ENCODE data around the gene LIMCH1. TPM values are rescaled to one million over a fixed set of nuclear protein-coding genes. Genes with fewer than 3 reads are reported as not detected.
"Not testable (repeated sequence)": the region's sequence is repeated elsewhere in the genome, so short reads cannot be mapped to it uniquely, and the experiment has no call there.

Gene LIMCH1
- 2.2 TPM for polyA plus RNA-seq (2012; ENCODE audit: insufficient read depth, insufficient read length)

DNA sequence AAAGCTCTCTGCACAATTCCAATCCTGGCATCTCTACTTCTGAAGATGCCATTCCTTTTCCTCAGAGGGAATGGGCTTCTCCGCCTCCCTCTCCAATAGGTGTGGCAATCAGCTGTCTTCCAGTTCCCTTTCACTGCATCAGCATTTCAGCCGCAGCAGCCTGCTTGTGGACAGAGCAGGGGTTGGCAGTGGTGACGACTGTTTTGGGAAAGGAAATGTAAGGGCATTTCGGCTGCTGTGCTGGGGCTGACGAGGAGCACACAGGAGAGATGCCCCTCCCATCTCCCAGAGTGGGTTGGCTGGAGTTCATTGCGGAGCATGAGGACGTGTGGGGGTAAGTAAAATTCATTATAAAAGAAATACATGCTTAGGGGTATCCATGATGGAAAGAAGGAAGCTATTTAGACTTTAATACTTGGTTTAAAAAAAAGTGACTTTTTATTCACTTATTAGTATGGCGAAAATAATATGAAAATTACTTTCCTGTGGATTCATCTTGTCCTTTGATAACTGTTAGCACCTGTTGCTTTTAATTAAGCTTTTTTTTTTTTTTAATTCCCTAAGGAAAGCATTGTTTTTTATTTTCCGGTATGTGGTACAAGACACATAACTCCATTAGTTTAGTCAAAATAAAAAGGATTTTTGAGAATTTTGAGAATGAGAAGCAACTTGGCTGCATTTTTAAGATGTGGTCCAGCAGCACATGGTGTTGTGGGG lies at the start of gene LIMCH1:
Gene LIMCH1 (plus strand): TSS at position 141 of the 717 bp plus-strand sequence. CDS start 67,839 bp downstream, outside the sequence.
- H3K4me3 ChIP-seq (ENCODE audit: low read length), result no peak within 1 kb of the TSS
- no peak for DNase-seq (ENCODE audit: low read depth, low spot score)

GRCh38 chr4:41491081-41491576 lies 46.8 kb upstream of the LIMCH1 start:
- DNase-seq (ENCODE audit: low read depth, low spot score); H3K4me3 ChIP-seq (ENCODE audit: low read length): not testable (repeated sequence)

GRCh38 chr4:41496977-41497376 lies 41.0 kb upstream of the LIMCH1 start:
- DNase-seq (ENCODE audit: low read depth, low spot score), result no peak
- H3K4me3 ChIP-seq (ENCODE audit: low read length), result no peak overlapping the region

DNA sequence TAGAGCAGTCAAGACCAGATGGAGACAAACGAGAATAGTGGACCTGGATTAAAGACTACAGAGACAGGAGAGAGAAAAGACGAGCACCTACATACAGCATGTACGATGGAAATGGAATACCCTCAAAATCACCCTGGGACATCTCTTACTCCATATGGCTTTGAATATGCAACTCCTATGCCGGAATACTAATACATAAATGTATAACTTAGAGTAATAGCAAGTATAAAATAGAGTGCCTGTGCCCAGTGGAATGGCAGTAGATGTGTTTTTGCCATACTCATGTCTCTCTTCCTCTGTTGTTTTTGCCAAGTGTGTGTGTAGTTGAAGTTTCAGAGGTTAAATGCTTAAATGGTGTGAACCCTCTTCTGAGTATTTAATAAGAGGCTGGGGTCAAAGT lies 39.8 kb upstream of the LIMCH1 start:
- no peak overlapping the region for H3K4me3 ChIP-seq (ENCODE audit: low read length)
- no peak for DNase-seq (ENCODE audit: low read depth, low spot score)

GRCh38 chr4:41504167-41504818 lies 33.7 kb upstream of the LIMCH1 start:
- no peak for DNase-seq (ENCODE audit: low read depth, low spot score)
- H3K4me3 ChIP-seq (ENCODE audit: low read length), result no peak overlapping the region

DNA sequence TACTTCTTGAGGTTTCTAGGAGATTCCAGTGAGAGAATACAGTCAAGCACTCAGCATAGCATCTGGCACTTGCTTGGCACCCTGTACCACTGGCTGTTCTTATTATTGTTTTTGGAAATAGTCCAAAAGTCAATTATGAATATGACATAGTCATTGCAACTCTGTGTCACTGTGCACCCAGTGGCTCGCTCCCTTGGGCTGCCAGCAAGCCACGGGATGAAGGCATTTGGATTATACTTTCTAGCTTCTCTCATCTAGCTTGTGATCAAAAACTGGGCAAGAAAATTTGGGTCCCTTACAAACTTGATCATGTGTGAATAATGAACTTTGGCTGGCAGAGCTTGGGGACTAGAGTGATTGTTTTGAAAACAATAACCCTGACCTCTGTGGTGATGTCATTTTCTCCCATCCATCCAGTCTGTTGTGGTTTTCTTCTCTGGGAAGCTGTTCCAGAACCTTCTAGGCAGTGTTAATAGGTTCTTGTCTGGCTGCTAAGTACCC lies 32.7 kb upstream of the LIMCH1 start:
- DNase-seq (ENCODE audit: low read depth, low spot score), result no peak
- no peak overlapping the region for H3K4me3 ChIP-seq (ENCODE audit: low read length)

GRCh38 chr4:41506130-41506529 lies 31.8 kb upstream of the LIMCH1 start:
- H3K4me3 ChIP-seq (ENCODE audit: low read length), result no peak overlapping the region
- DNase-seq (ENCODE audit: low read depth, low spot score), result no peak

GRCh38 chr4:41507291-41507947 lies 30.5 kb upstream of the LIMCH1 start:
- DNase-seq (ENCODE audit: low read depth, low spot score), result no peak
- no peak overlapping the region for H3K4me3 ChIP-seq (ENCODE audit: low read length)

DNA sequence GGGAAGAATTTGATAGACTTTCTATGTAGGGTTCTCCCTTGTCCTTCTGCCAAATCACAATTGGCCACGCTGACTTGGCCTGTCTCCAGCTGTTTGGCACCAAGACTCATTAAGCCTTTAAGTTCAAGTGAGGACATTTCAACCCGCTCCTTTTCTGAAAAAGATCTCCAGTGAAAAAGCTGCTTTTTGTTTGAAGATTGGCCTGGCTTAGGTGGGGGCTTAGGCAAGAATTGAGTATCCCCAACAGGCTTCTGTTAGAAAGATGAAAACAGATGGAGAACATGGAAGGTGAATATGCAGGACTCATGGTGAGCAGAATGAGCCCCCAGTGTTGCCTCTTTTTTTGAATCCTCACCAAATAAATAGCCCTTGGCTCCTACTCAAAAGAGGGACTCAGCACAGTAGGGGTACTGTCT lies 28.5 kb upstream of the LIMCH1 start:
- DNase-seq (ENCODE audit: low read depth, low spot score), result no peak

GRCh38 chr4:41510179-41510578 lies 27.8 kb upstream of the LIMCH1 start:
- DNase-seq (ENCODE audit: low read depth, low spot score), result no peak
- no peak overlapping the region for H3K4me3 ChIP-seq (ENCODE audit: low read length)

More for the DNA sequence above, 28.5 kb upstream of the LIMCH1 start:
- H3K4me3 ChIP-seq (ENCODE audit: low read length), result no peak overlapping the region

DNA sequence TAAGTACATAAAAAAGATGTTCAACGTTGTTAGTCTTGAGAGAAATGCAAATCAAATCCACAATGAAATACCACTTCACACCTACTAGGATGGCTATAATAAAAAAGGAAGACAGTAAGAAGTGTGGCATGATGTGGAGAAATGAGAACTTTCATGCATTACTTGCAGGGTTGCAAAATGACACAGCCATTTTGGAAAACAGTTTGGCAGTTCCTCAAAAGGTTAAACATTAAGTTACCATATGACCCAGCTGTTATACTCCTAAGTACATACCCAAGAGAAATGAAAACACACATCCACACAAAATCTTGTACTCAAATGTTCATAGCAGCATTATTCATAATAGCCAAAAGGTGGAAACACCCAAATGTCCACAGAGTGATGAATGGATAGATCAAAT lies 25.8 kb upstream of the LIMCH1 start:
- no peak for DNase-seq (ENCODE audit: low read depth, low spot score)
- H3K4me3 ChIP-seq (ENCODE audit: low read length), result no peak overlapping the region

GRCh38 chr4:41512596-41512995 lies 25.4 kb upstream of the LIMCH1 start:
- H3K4me3 ChIP-seq (ENCODE audit: low read length), result no peak overlapping the region
- no peak for DNase-seq (ENCODE audit: low read depth, low spot score)

GRCh38 chr4:41514169-41514568 lies 23.8 kb upstream of the LIMCH1 start:
- H3K4me3 ChIP-seq (ENCODE audit: low read length), result no peak overlapping the region
- DNase-seq (ENCODE audit: low read depth, low spot score), result no peak

DNA sequence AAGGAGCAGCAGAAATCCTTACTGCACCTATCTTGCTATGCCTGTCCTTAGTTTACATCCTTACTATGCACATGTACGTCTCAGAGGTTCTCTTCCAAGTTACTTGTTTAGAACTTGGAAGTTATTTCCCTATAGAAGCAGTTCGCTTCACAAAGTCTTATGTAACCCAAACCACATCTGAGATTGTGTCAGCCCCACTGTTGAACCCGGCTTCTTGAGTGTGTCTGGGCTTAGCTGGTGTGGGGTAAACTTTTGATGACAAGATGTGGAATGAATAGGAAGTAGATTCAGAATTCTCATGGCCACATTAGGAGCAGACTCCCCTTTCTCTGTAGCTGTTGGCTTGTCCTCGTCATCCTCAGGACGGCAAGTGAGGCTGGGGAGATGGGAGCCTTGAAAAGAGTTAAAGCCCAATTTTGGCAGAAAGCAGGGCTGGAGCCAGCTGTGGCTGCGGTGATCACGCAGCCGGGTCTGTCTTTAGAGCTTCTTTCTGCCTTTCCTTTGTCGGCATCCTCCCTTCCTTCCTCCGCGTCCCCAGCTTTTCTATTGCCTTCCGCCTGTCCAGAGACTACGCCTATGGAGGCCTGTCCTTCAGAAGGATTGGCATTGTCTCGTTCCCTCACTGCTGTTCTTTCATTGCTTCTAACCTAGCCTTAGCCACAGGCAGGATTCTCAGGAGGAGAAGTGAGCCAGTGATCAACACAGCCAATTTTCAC lies 23.0 kb upstream of the LIMCH1 start:
- DNase-seq (ENCODE audit: low read depth, low spot score), result no peak
- H3K4me3 ChIP-seq (ENCODE audit: low read length), result no peak overlapping the region

DNA sequence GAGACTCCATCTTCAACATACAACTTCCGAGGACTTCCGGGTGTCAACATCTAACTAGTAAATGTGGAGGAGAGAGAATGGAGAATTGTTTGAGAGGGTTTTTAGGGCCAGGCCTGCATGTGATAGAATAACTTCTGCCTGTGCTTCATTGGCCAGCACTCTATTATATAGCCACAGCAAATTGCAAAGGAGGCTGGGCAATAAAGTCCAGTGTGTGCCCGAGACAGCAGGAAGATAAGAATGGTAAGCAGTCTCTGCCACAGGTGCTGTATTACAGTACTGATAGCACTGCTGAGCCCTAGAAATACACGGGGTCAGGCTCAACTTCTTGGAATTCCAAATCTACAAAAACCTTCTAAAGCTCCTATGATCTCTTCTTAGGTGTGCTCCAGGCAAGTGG lies 20.8 kb upstream of the LIMCH1 start:
- no peak for DNase-seq (ENCODE audit: low read depth, low spot score)
- H3K4me3 ChIP-seq (ENCODE audit: low read length), result no peak overlapping the region

DNA sequence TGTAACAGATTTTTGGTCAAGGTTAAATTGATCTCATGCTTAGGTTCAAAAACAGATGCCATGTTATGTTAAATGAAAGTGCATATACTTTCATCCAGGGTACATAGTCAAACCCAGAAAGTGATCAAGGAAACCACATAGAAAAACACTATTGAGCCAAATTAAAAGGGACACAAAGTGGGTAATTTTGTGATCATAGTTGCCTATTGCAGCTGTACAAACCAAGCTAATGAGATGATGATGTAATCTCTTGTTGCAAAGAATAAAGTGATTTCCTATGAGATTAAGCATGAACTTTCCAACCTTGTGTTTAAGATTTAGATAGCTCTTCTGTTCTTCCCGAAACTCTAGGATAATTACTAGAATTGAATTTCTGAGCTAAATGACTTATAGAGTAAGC lies 20.2 kb upstream of the LIMCH1 start:
- DNase-seq (ENCODE audit: low read depth, low spot score), result no peak
- H3K4me3 ChIP-seq (ENCODE audit: low read length), result no peak overlapping the region

DNA sequence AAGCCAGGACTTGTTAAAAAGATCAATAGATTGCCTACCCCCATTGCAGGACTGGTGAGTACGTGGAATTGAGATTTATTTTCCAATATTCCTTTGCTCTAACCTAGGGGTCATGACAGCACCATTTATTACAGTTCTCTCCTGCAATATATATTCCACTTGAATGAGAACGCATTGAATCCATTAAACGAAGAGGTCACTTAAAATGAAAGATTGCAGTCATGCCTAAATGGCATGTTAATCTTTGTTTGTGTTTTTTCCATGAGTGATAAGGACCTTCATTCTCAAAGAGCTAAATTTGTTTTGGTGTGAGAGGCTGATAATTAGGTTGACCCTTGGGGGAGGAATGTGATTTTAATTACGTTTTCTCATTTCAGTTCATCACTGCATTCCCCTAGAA lies 13.5 kb upstream of the LIMCH1 start:
- DNase-seq (ENCODE audit: low read depth, low spot score), result no peak
- no peak overlapping the region for H3K4me3 ChIP-seq (ENCODE audit: low read length)

GRCh38 chr4:41525129-41525528 lies 12.8 kb upstream of the LIMCH1 start:
- DNase-seq (ENCODE audit: low read depth, low spot score), result no peak
- no peak overlapping the region for H3K4me3 ChIP-seq (ENCODE audit: low read length)

- H3K4me3 ChIP-seq (ENCODE audit: low read length), result no peak overlapping the region
- no peak for DNase-seq (ENCODE audit: low read depth, low spot score)
Measured at GRCh38 chr4:41526628-41527027, 11.3 kb upstream of the LIMCH1 start.

Measured in Jurkat, Clone E6-1 (cell line).